HepG2 (cell line): ENCODE results near the gene CCNDBP1. TPM values are rescaled to one million over a fixed set of nuclear protein-coding genes. Genes with fewer than 3 reads are reported as not detected.
A peak's percentile ranks its signal among the peaks of the same experiment; 100 is the strongest.

Source experiments
- CBX1 ChIP-seq: IDR thresholded peaks from one replicate; pipeline ENCODE4 v1.6.1; 2016; ENCODE audit warnings: antibody characterized with exemption, low read depth
- CREM ChIP-seq, 2 experiments: sonication (generic) in 1 of 2; formaldehyde crosslinking in 1 of 2; IDR thresholded peaks; 2 replicates each; pipeline versions ENCODE4 v1.4.0 to v1.6.1; 2016 to 2020; ENCODE audit warnings: antibody characterized with exemption in 1 of 2, mild to moderate bottlenecking in 1 of 2, missing genetic modification reagents in 1 of 2
- DMAP1 ChIP-seq: IDR thresholded peaks from 2 replicates; pipeline ENCODE4 v1.6.1; 2016
- ELF3 ChIP-seq: IDR thresholded peaks from 2 replicates; pipeline ENCODE4 v1.6.1; 2016; ENCODE audit warnings: missing genetic modification reagents, missing compliant biosample characterization
- FOSL1 ChIP-seq: sonication (generic); formaldehyde crosslinking; IDR thresholded peaks from 2 replicates; pipeline ENCODE4 v1.9.0; 2021; ENCODE audit warnings: missing genetic modification reagents, borderline replicate concordance
- FOXA1 ChIP-seq, 2 experiments: fragments of 450-650 bp in 1 of 2; sonication (generic) in 1 of 2; formaldehyde crosslinking in 1 of 2; IDR thresholded peaks; 2 replicates each; pipeline versions ENCODE4 v1.4.0 to v1.6.1; 2016 to 2020; ENCODE audit warnings: missing genetic modification reagents in 1 of 2
- MTA3 ChIP-seq: sonication (generic); formaldehyde crosslinking; IDR thresholded peaks from 2 replicates; pipeline ENCODE4 v1.4.0; 2020; ENCODE audit warnings: missing genetic modification reagents
- NFATC3 ChIP-seq: sonication (generic); formaldehyde crosslinking; IDR thresholded peaks from 2 replicates; pipeline ENCODE4 v1.5.1; 2020; ENCODE audit warnings: mild to moderate bottlenecking, missing genetic modification reagents
- PHF5A ChIP-seq: IDR thresholded peaks from one replicate; pipeline ENCODE4 v1.6.1; 2018; ENCODE audit warnings: low read depth, missing genetic modification reagents; ENCODE audit not compliant: unreplicated experiment
- RFX1 ChIP-seq: fragments of 450-650 bp; IDR thresholded peaks from 2 replicates; pipeline ENCODE4 v1.6.1; 2017
- SSRP1 ChIP-seq: IDR thresholded peaks from 2 replicates; pipeline ENCODE4 v1.6.1; 2016; ENCODE audit warnings: control low read depth
- TCF7 ChIP-seq: sonication (generic); IDR thresholded peaks from 2 replicates; pipeline ENCODE4 v1.6.1; 2016; ENCODE audit warnings: antibody characterized with exemption, low read depth
- ZC3H4 ChIP-seq: sonication (generic); formaldehyde crosslinking; IDR thresholded peaks from 2 replicates; pipeline ENCODE4 v1.4.0; 2020; ENCODE audit warnings: missing genetic modification reagents, borderline replicate concordance
- ZFX ChIP-seq: sonication (generic); formaldehyde crosslinking; IDR thresholded peaks from 2 replicates; pipeline ENCODE4 v1.4.0; 2020; ENCODE audit warnings: mild to moderate bottlenecking, low read depth, missing genetic modification reagents, moderate library complexity
- ZNF235 ChIP-seq: sonication (generic); formaldehyde crosslinking; IDR thresholded peaks from 2 replicates; pipeline ENCODE4 v1.8.1; 2023; ENCODE audit warnings: mild to moderate bottlenecking, missing genetic modification reagents, borderline replicate concordance
- ZNF253 ChIP-seq: sonication (generic); formaldehyde crosslinking; IDR thresholded peaks from 2 replicates; pipeline ENCODE4 v1.8.0; 2022; ENCODE audit warnings: mild to moderate bottlenecking, missing genetic modification reagents, borderline replicate concordance
- ZNF441 ChIP-seq: sonication (generic); formaldehyde crosslinking; IDR thresholded peaks from 2 replicates; pipeline ENCODE4 v1.7.0; 2021; ENCODE audit warnings: missing genetic modification reagents, borderline replicate concordance
- ZNF549 ChIP-seq: sonication (generic); formaldehyde crosslinking; IDR thresholded peaks from 2 replicates; pipeline ENCODE4 v1.5.0; 2020; ENCODE audit warnings: missing genetic modification reagents
- ZNF570 ChIP-seq: sonication (generic); formaldehyde crosslinking; IDR thresholded peaks from 2 replicates; pipeline ENCODE4 v1.4.0; 2020; ENCODE audit warnings: mild to moderate bottlenecking, missing genetic modification reagents, borderline replicate concordance
- ZNF644 ChIP-seq: IDR thresholded peaks from 2 replicates; pipeline ENCODE4 v1.6.1; 2016; ENCODE audit warnings: low read depth
- ZNF703 ChIP-seq: sonication (generic); formaldehyde crosslinking; IDR thresholded peaks from 2 replicates; pipeline ENCODE4 v1.5.1; 2020; ENCODE audit warnings: missing genetic modification reagents, mild to moderate bottlenecking, moderate library complexity, borderline replicate concordance
- ZNF773 ChIP-seq: sonication (generic); formaldehyde crosslinking; IDR thresholded peaks from 2 replicates; pipeline ENCODE4 v1.4.0; 2020; ENCODE audit warnings: missing genetic modification reagents, borderline replicate concordance
- ZSCAN21 ChIP-seq: sonication (generic); formaldehyde crosslinking; IDR thresholded peaks from 2 replicates; pipeline ENCODE4 v1.8.0; 2022; ENCODE audit warnings: mild to moderate bottlenecking, missing genetic modification reagents, moderate library complexity, borderline replicate concordance
- ZZZ3 ChIP-seq: sonication (generic); formaldehyde crosslinking; IDR thresholded peaks from 2 replicates; pipeline ENCODE4 v1.4.0; 2020; ENCODE audit warnings: missing genetic modification reagents, mild to moderate bottlenecking, borderline replicate concordance
- polyA plus RNA-seq, 8 experiments: library from polyadenylated mRNA; depleted of rRNA in 3 of 8; stranded (reverse) in 7 of 8; unstranded in 1 of 8; fragments of >200 nt; fragmentation: Illumina TruSeq in 4 of 8; extraction: Trizol in 4 of 8; gene quantifications; 2 replicates each; pipeline versions ENCODE4 v1.2.1 to v1.2.3, GENCODE V29; 2011 to 2016; ENCODE audit warnings: low read depth in 4 of 8, missing spikeins in 1 of 8, mixed read lengths in 1 of 8; ENCODE audit not compliant: insufficient read depth in 1 of 8
- total RNA-seq, 5 experiments: library from RNA; depleted of rRNA; stranded (reverse); fragments of >200 nt; fragmentation: Illumina TruSeq; extraction: Trizol; gene quantifications; 2 replicates each; pipeline ENCODE4 v1.2.3, GENCODE V29; 2016; ENCODE audit warnings: low read depth in 1 of 5
- TF ChIP-seq, protein P1 (sequence below): sonication (generic); formaldehyde crosslinking; IDR thresholded peaks from 2 replicates; pipeline ENCODE4 v1.4.0; 2020; ENCODE audit warnings: missing genetic modification reagents, low read depth, mild to moderate bottlenecking, borderline replicate concordance
- TF ChIP-seq, protein P2 (sequence below): sonication (generic); formaldehyde crosslinking; IDR thresholded peaks from 2 replicates; pipeline ENCODE4 v1.5.0; 2020; ENCODE audit warnings: mild to moderate bottlenecking, missing genetic modification reagents, moderate library complexity
- TF ChIP-seq, protein P3 (sequence below): sonication (generic); formaldehyde crosslinking; IDR thresholded peaks from 2 replicates; pipeline ENCODE4 v1.4.0; 2020; ENCODE audit warnings: mild to moderate bottlenecking, missing genetic modification reagents

CCNDBP1 gene
- total and polyA plus RNA-seq, 2 of the 13 experiments (the other 11 are each of a cell fraction or from before 2014, with no cell fraction given): 24.8 to 42.3 TPM

DNA sequence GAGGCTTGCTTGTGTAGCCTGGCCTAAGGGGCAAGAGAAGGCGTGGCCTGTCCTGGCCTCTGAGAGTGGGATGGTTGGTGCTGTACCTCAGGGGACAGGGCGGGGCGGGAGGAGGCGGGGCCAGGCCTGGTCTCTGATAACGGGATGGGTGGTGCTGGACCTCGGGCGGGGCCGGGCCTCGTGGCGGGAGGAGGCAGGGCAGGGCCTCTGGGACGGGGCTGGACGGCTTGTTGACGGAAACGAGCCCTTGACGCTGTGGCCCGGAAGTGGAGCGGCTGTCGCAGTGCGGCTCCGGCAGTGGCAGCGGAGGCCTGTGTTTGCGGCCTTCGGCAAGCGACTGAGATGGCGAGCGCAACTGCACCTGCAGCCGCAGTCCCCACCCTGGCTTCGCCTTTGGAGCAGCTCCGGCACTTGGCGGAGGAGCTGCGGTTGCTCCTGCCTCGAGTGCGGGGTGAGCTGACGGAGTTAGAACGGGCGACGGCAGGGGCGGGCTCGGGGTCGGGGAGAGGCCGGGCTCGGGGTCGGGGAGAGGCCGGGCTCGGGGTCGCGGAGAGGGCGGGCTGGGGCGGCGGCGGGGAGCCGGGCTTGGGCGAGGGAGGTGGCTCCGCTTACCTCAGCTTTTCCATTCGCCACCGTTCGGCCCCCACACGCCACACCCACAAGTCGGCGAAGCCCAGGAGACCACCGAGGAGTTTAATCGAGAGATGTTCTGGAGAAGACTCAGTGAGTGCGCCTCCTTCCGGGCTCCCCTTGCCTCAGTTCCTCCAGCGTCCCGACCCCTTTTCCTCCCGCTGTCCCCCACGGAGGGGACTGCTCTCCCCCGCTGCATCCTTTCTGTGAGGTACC lies at the start of gene CCNDBP1 (continued):
- peak; percentile 99 for TF ChIP-seq ZFX (CRISPR knock-in tag)
- no peak for TF ChIP-seq RFX1
- TF ChIP-seq ZNF644 (CRISPR knock-in tag): no peak
- no peak for TF ChIP-seq SSRP1 (CRISPR knock-in tag)
- TF ChIP-seq ZNF773 (CRISPR knock-in tag): 0 out of 2 replicates have a peak, but pooled peaks have one; percentile 50
- TF ChIP-seq ZNF235 (CRISPR knock-in tag): no peak
- TF ChIP-seq ZZZ3 (CRISPR knock-in tag): peak; percentile 1; the same call in 1 of the 2 replicates
- no peak for TF ChIP-seq FOSL1
- TF ChIP-seq CREM (IDR thresholded peaks at IDR 0.05): no peak
- TF ChIP-seq CREM (CRISPR knock-in tag; IDR thresholded peaks at IDR 0.05): no peak
- TF ChIP-seq, protein P1, sequence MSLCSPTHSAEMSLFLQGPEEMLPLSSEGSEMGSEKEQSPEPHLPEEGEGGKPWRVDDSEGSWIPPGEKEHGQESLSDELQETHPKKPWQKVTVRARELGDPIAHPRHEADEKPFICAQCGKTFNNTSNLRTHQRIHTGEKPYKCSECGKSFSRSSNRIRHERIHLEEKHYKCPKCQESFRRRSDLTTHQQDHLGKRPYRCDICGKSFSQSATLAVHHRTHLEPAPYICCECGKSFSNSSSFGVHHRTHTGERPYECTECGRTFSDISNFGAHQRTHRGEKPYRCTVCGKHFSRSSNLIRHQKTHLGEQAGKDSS (CRISPR knock-in tag): peak; percentile 79; the same call in 1 of the 2 replicates
- peak; percentile 81 for TF ChIP-seq ELF3
- TF ChIP-seq, protein P2, sequence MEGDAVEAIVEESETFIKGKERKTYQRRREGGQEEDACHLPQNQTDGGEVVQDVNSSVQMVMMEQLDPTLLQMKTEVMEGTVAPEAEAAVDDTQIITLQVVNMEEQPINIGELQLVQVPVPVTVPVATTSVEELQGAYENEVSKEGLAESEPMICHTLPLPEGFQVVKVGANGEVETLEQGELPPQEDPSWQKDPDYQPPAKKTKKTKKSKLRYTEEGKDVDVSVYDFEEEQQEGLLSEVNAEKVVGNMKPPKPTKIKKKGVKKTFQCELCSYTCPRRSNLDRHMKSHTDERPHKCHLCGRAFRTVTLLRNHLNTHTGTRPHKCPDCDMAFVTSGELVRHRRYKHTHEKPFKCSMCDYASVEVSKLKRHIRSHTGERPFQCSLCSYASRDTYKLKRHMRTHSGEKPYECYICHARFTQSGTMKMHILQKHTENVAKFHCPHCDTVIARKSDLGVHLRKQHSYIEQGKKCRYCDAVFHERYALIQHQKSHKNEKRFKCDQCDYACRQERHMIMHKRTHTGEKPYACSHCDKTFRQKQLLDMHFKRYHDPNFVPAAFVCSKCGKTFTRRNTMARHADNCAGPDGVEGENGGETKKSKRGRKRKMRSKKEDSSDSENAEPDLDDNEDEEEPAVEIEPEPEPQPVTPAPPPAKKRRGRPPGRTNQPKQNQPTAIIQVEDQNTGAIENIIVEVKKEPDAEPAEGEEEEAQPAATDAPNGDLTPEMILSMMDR: peak; percentile 51
- TF ChIP-seq, protein P3, sequence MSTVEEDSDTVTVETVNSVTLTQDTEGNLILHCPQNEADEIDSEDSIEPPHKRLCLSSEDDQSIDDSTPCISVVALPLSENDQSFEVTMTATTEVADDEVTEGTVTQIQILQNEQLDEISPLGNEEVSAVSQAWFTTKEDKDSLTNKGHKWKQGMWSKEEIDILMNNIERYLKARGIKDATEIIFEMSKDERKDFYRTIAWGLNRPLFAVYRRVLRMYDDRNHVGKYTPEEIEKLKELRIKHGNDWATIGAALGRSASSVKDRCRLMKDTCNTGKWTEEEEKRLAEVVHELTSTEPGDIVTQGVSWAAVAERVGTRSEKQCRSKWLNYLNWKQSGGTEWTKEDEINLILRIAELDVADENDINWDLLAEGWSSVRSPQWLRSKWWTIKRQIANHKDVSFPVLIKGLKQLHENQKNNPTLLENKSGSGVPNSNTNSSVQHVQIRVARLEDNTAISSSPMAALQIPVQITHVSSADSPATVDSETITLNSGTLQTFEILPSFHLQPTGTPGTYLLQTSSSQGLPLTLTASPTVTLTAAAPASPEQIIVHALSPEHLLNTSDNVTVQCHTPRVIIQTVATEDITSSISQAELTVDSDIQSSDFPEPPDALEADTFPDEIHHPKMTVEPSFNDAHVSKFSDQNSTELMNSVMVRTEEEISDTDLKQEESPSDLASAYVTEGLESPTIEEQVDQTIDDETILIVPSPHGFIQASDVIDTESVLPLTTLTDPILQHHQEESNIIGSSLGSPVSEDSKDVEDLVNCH (CRISPR knock-in tag): no peak
- TF ChIP-seq CBX1: peak; percentile 63
- TF ChIP-seq ZNF549 (CRISPR knock-in tag): no peak
- no peak for TF ChIP-seq ZNF253 (CRISPR knock-in tag)
- TF ChIP-seq ZNF441 (CRISPR knock-in tag): no peak
- no peak for TF ChIP-seq ZNF703
- TF ChIP-seq ZNF570 (CRISPR knock-in tag): no peak
- peak; percentile 51; the same call in 1 of the 2 replicates for TF ChIP-seq ZSCAN21 (CRISPR knock-in tag)
- TF ChIP-seq PHF5A: no peak
- TF ChIP-seq FOXA1 (IDR thresholded peaks at IDR 0.05): no peak
- peak; percentile 90 for TF ChIP-seq FOXA1 (CRISPR knock-in tag; IDR thresholded peaks at IDR 0.05)
- TF ChIP-seq MTA3 (CRISPR knock-in tag): no peak
- no peak for TF ChIP-seq TCF7
- peak; percentile 78 for TF ChIP-seq DMAP1
- no peak for TF ChIP-seq NFATC3 (CRISPR knock-in tag)
- TF ChIP-seq ZC3H4: no peak
